ENCODE data around the gene TNNC2.
A peak's percentile ranks its signal among the peaks of the same experiment; 100 is the strongest.

Gene TNNC2

DNA sequence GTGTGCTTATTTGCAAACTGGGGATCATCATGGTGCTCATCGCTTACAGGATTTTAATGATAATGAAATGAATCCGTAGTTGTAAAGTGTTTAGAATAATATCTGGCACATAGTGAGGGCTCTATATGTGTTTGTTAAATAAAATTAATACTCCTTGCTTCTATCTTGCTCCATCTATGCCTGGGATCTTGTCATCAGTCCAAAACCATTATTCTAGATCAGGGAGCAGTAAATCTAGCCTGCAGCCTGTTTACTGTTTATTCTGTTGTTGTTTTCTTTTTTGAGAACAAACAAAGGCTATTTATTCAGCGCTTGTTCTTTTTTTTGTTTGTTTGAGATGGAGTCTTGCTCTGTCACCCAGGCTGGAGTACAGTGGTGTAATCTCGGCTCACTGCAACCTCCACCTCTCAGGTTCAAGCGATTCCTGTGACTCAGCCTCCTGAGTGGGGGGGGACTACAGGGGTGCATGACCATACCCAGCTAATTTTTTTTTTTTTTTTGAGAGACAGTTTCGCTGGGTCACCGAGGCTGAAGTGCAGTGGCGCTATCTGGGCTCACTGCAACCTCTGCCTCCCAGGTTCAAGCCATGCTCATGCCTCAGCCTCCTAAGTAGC lies 22.0 kb upstream of the TNNC2 start:
- TF ChIP-seq CTCF (IDR thresholded peaks at IDR 0.05; ENCODE audit: extremely low read depth, insufficient read depth, missing control alignments), result no peak
- in situ Hi-C loops (cut with MboI; ENCODE audit: low pct_unique_long_range_greater_than_20kb, low sequenced_read_pairs, unreplicated experiment), result no loop called here
- DNase-seq (ENCODE audit: low spot score), result no peak

DNA sequence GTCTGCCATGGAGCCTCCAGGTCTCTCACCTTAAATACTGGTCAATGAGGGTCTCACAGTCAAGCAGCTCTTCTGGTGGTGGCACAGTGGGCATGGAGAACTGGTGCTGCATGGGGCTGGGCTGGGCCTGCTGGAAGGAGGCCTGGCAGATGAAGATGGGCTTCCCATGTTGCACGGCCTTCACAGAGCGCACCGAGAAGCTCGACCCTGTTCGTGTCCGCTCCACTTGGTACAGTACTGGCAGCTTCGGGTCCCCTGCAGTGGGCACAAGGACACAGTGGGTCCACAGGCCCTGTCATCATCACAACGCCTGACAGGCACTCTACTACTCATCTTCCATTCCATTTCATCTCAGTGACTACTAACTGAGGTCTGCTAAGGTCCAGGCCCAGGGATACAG lies 21.3 kb upstream of the TNNC2 start:
- no peak for DNase-seq (ENCODE audit: low spot score)
- no peak for TF ChIP-seq CTCF (IDR thresholded peaks at IDR 0.05; ENCODE audit: extremely low read depth, insufficient read depth, missing control alignments)
- in situ Hi-C loops (cut with MboI; ENCODE audit: low pct_unique_long_range_greater_than_20kb, low sequenced_read_pairs, unreplicated experiment), result no loop called here

DNA sequence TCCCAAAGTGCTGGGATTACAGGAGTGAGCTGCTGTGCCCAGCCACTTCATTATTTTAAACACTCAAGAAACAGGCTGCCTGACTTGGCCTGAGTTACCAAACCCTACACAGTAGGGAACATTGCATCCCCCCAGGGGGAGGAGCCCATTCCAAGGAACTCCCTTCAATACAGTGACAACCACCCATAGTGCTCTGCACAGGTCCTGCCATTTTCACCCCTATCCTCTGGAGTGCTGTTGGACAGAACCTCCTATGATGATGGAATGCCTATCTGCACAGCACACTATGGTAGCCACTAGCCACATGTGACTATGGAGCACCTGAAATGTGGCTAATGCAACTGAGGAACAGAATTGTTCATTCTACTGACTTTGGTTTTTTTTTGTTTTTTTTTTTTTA lies 18.3 kb upstream of the TNNC2 start:
- no peak for TF ChIP-seq CTCF (IDR thresholded peaks at IDR 0.05; ENCODE audit: extremely low read depth, insufficient read depth, missing control alignments)
- no peak for DNase-seq (ENCODE audit: low spot score)
- in situ Hi-C loops (cut with MboI; ENCODE audit: low pct_unique_long_range_greater_than_20kb, low sequenced_read_pairs, unreplicated experiment), result no loop called here

DNA sequence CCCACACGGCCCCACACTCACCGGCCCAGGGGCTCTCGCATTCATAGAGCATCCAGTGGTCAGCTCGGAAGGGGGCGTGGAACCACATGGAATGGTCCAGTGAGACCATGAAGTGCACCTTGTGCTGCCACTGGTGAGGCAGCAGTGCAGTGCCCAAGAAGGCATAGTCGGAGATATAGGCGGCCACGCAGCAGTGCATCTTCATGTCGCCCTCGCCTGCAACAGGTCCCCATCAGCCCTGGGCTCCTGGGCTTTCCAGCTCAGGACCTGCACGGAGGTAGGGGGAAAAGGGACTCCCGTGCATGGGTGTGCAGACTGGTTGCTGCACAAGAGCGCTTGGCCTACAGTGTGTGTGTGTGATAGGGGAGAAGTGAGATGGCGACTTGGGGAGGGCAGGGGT lies 16.4 kb upstream of the TNNC2 start:
- no peak for TF ChIP-seq CTCF (IDR thresholded peaks at IDR 0.05; ENCODE audit: extremely low read depth, insufficient read depth, missing control alignments)
- in situ Hi-C loops (cut with MboI; ENCODE audit: low pct_unique_long_range_greater_than_20kb, low sequenced_read_pairs, unreplicated experiment), result no loop called here
- DNase-seq (ENCODE audit: low spot score), result no peak

DNA sequence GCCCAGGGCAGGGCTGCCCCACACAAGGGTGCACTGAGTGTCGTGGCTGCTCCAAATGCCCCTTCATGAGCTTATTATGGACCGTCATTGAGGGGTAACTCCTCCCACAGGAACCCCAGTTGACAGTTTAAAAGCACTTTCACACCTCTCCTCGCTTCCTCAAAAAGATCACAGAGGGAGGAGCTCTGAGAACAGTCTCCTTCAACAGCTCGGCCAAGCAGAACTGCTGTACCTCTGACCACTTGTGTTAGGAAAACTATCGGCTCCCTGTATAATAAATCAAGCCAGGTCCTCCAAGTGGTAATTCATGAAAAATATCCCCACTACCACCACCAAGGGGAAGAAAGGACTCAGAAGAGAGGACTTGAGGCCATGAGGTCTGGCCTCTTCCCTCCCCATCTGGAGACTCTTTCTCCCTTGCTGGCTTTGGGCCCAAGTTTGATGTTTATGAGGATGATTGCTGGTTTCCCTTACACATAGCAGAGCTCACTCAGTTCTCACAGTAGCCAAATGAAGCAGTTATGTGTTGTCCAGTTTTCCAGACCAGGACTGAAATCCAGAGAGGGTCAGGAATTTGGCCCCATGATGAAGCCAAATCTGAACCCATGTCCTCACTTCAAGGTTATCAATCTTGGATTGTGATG lies 15.2 kb upstream of the TNNC2 start:
- TF ChIP-seq CTCF (IDR thresholded peaks at IDR 0.05; ENCODE audit: extremely low read depth, insufficient read depth, missing control alignments), result no peak

DNA sequence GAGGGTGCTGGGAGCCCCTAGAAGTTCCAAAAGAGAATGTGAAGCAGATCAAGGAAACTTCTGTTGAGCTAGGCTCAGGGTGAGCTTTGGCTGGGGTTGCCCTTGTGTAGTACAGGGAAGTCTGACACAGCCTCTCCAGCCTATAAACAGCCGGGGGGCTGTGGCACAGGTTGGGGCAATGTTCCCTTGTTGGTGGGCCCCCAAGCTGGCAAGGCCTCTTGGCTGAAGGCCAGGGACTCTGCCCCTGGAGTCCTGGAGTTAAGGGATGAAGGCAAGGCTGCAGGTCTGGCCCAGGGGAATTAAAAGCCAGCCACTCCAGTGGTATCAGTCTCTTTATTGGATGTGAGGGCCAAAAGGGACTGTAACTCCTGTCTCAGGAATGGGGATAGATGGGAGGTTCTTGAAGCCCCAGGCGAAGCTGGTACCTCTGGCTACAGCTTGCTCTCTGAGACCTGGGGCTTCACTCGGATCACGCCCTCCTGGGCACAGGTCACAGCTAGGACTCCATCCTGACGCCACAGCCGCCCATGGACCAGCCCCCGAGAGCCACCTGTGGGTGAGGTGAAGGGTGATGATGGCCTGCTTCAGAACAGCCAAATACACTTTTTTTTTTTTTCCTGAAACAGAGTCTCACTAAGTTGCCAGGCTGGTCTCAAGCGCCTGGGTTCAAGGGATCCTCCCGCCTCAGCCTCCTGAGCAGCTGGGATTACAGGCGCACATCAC lies 14.5 kb upstream of the TNNC2 start:
- in situ Hi-C loops (cut with MboI; ENCODE audit: low pct_unique_long_range_greater_than_20kb, low sequenced_read_pairs, unreplicated experiment), result no loop called here
- no peak for TF ChIP-seq CTCF (IDR thresholded peaks at IDR 0.05; ENCODE audit: extremely low read depth, insufficient read depth, missing control alignments)
- no peak for DNase-seq (ENCODE audit: low spot score)

More for the DNA sequence above, 15.2 kb upstream of the TNNC2 start:
- DNase-seq (ENCODE audit: low spot score), result peak; percentile 67
- in situ Hi-C loops (cut with MboI; ENCODE audit: low pct_unique_long_range_greater_than_20kb, low sequenced_read_pairs, unreplicated experiment), result no loop called here
